ENCODE results near the gene BORCS6. TPM values are rescaled to one million over a fixed set of nuclear protein-coding genes. Genes with fewer than 3 reads are reported as not detected.

Gene BORCS6
- total RNA-seq, 1 experiment from 2014 or later = 7.4 TPM

DNA sequence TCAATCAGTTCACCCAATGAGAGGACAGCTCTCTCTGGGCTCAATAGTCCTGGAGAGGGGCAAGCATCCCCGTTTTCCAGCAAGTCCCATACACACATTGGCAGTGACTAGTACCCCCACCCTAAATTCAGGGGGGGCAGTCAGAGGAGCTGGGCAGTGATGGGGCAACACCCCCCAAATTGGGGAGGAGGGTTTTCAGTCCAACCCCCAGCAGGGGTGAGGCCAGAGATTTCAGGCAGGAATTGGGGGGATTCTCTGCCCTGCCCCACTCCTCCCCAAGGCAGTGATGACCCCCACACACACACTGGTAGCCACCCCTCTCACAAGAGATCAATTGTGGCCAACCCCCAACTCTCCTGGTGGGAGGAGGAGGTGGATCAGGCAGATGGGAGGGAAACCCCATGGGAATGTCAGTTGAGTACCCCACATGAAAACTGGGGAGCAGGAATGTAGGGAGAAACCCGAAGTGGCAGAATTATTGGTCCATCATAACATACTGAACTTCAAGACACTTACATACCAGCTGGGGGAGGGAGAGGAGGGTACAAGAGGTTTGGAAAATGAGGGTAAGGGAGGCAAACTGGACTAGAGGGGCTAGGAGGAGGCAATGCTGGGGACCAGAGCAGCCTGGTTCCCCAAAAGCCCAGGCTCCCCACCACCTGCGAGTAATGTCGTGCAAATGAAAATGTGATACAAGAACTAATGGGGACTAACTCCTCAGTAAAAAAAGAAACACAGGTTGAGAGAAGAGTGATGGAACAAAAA is 30.3 kb downstream of the BORCS6 start:
- Histone ChIP-seq H3K4me3 (no peak overlapping the region), H3K9me3 (replicated peaks) (no peaks in the 10 kb centered on the region), H3K27ac (no peak overlapping the region), H3K27me3 (replicated peaks) (no peaks in the 10 kb centered on the region), H3K4me1 (replicated peaks) (peaks cover 55% of the 10 kb centered on the region), H3K36me3 (peaks cover 40% of the 10 kb centered on the region)
- no peak for DNase-seq (ENCODE audit: low read depth in 1 of 2, low spot score in 2 of 2)

DNA sequence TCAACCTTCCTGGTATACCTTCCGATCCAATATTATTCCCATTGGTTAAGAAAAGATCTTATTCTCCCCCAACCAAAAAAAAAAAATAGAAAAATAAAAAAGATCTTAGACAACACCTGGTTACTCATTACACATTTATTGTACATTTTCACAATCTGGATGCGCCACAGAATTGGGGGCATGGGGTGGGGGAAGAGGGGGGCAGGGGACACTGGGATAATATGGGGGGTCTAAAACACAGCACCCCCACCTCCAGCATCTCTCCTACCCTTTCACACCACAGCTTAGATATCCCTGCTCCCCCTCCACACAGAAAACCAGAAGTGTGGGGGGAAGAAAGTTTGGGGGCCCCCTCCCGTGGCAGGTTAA is 31.0 kb downstream of the BORCS6 start:
- no peak for DNase-seq (ENCODE audit: low read depth in 1 of 2, low spot score in 2 of 2)
- Histone ChIP-seq H3K36me3 (peaks cover 40% of the 10 kb centered on the region), H3K27me3 (replicated peaks) (no peaks in the 10 kb centered on the region), H3K27ac (no peak overlapping the region), H3K4me3 (no peak overlapping the region), H3K9me3 (replicated peaks) (no peaks in the 10 kb centered on the region), H3K4me1 (replicated peaks) (peaks cover 55% of the 10 kb centered on the region)

DNA sequence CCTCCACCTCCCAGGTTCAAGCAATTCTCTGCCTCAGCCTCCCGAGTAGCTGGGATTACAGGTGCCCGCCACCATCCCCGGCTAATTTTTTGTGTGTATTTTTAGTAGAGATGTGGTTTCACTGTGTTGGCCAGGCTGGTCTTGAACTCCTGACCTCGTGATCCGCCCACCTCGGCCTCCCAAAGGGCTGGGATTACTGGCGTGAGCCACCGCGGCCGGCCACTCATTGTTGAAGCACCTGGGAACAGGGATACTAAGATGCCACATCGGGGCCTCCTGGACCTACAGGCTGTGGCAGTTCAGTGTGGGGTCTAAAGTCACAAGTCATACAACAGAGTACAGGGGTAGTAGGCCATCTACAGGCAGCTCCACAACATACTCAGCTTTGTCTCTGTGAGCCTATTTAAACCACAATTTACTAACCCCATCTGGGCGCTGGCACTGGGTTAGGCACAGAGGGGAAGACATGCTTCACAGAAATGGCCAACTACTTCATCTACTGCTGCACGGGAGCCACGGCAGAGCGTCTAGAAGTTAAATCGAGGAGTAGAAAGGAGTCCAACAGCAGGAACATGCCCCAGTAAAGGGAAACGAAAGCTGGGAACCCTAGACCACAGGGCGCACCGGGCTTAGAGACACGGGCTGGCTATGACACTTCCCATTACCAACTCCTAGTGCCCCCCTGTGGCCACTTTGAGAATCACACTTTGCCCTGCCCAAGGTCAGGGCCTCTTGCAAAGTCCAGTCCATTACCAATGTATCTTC is 31.5 kb downstream of the BORCS6 start:
- peaks cover 55% of the 10 kb centered on the region for H3K4me1 ChIP-seq (replicated peaks)
- no peak overlapping the region for H3K4me3 ChIP-seq
- no peaks in the 10 kb centered on the region for H3K27me3 ChIP-seq (replicated peaks)
- H3K27ac ChIP-seq = no peak overlapping the region
- DNase-seq (ENCODE audit: low read depth in 1 of 2, low spot score in 2 of 2) = peak; percentile 67 to 89
- no peaks in the 10 kb centered on the region for H3K9me3 ChIP-seq (replicated peaks)
- peaks cover 40% of the 10 kb centered on the region for H3K36me3 ChIP-seq

DNA sequence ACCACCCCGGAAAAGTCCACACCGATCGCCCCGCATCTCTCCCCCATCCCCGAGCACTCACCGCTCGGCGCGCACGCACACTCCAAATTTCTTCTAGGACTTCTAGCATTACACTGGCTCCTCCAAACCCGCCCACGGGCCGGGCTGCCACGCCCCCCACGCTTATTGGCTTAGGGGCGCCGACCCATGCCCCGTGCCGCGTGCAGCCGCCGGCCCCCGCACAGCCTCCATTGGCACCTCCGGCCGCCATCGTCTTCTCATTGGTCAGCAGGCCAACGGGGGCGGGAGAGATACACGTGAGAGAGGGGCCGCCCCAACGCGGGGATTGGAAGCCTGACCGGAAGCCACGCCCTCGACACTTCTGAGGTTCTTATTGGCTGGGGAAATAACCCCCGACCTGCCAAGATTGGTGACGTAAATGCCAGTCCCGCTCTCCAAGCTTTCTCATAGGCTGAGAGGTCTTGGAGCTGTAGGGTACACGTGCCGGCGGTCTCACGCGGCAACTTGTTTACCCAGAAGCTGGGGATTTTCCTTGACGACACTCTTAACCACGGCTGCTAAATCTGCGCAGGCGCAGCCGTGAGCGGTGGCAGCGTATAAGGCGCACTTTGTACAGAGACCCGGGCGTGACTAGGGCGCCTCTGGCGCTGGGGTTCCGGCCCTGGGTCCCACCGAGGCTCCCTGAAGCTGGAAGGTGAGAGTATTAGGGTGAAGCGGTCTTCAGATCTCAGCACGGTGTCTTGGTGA is 33.6 kb downstream of the BORCS6 start:
- peak overlapping the region; percentile 48 for H3K4me3 ChIP-seq
- H3K27ac ChIP-seq = peak overlapping the region; percentile 80
- H3K9me3 ChIP-seq (replicated peaks) = no peaks in the 10 kb centered on the region
- H3K27me3 ChIP-seq (replicated peaks) = no peaks in the 10 kb centered on the region
- DNase-seq (ENCODE audit: low read depth in 1 of 2, low spot score in 2 of 2) = peak; percentile 100
- H3K4me1 ChIP-seq (replicated peaks) = peaks cover 58% of the 10 kb centered on the region
- H3K36me3 ChIP-seq = peaks cover 33% of the 10 kb centered on the region

DNA sequence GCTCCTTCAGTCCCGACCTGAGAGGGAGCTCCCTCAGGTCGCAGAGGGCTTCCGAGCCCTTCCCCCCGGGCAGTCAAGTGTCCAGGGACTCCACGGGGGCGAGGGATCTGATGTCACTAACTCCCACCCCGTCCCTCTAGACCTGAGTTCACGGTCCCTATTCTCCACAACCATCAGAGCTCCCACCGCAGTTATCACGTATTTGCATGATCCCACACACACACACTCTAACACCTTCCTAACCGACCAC is 34.1 kb downstream of the BORCS6 start:
- H3K4me3 ChIP-seq = peak overlapping the region; percentile 48
- no peaks in the 10 kb centered on the region for H3K9me3 ChIP-seq (replicated peaks)
- H3K36me3 ChIP-seq = peaks cover 28% of the 10 kb centered on the region
- DNase-seq (ENCODE audit: low read depth in 1 of 2, low spot score in 2 of 2) = no peak
- peak overlapping the region; percentile 80 for H3K27ac ChIP-seq
- peaks cover 62% of the 10 kb centered on the region for H3K4me1 ChIP-seq (replicated peaks)
- no peaks in the 10 kb centered on the region for H3K27me3 ChIP-seq (replicated peaks)

DNA sequence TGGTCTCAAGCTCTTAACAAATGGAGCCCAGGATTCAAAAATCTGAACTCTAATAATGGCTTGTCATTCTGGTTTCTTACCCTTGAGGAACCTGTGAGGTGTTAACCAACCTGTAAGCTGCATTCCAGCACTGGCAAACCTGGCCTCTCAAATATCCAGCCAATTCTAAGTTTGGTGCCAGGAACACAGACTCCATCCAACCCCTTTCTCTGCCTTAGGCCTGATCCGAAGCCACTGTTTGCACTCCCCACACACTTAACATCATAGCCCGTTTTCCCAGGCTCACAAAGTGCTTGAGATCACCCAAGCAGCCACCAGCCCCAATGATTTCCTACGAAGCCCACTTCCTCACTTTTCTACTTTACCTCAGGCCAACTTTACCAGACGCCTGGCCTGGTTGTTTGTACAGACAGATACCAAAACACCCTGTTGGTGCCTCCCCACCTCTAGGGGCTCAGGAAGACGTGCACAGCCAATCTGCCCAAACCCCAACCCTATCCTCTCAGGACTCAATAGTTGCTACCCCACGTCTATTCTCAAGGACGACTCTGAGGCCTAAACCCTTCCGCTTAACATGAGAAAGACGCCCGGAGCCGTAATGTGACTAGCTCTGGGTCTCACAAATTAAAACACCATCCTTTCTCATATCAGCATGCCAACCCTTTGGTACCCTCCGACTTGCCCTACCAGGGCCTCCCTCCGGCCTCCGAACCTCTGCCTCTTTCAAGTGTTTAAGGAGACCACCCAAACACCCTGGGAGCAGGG is 34.6 kb downstream of the BORCS6 start:
- H3K4me3 ChIP-seq = peak overlapping the region; percentile 48
- peaks cover 66% of the 10 kb centered on the region for H3K4me1 ChIP-seq (replicated peaks)
- no peaks in the 10 kb centered on the region for H3K9me3 ChIP-seq (replicated peaks)
- H3K27ac ChIP-seq = peak overlapping the region; percentile 80
- peak in 1 of 2 experiments; percentile 6 for DNase-seq (ENCODE audit: low read depth in 1 of 2, low spot score in 2 of 2)
- no peaks in the 10 kb centered on the region for H3K27me3 ChIP-seq (replicated peaks)
- peaks cover 27% of the 10 kb centered on the region for H3K36me3 ChIP-seq

DNA sequence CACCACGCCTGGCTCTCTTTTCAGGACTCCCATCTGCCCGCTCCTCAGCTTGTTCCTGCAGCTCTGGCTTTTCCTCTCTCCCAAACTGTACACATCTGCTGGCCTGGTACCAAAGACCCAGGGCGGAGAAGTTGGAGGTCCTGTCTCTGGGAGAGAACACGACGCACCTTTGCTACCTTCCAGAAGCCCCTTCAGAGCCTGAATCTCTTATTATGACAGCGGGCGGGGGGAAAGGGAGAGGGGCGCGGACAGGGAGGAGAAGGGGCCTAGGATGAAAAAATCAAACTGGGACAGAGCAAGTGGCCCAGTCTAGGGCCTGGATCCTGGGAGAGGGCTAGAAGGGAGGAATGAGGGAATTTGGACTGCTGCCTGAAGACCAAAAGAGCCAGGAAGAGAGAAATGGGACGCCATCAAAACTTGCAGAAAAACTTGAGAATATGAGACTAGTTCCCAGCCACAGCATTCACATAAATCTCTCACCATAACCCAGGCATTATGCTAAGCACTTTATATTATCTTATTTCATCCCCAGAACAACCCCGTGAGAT is 35.3 kb downstream of the BORCS6 start:
- no peak for DNase-seq (ENCODE audit: low read depth in 1 of 2, low spot score in 2 of 2)
- H3K4me1 ChIP-seq (replicated peaks) = peaks cover 66% of the 10 kb centered on the region
- no peaks in the 10 kb centered on the region for H3K9me3 ChIP-seq (replicated peaks)
- H3K36me3 ChIP-seq = peaks cover 30% of the 10 kb centered on the region
- peak overlapping the region; percentile 98; the same call in 1 of the 2 replicates for H3K27ac ChIP-seq
- H3K4me3 ChIP-seq = no peak overlapping the region
- H3K27me3 ChIP-seq (replicated peaks) = no peaks in the 10 kb centered on the region

DNA sequence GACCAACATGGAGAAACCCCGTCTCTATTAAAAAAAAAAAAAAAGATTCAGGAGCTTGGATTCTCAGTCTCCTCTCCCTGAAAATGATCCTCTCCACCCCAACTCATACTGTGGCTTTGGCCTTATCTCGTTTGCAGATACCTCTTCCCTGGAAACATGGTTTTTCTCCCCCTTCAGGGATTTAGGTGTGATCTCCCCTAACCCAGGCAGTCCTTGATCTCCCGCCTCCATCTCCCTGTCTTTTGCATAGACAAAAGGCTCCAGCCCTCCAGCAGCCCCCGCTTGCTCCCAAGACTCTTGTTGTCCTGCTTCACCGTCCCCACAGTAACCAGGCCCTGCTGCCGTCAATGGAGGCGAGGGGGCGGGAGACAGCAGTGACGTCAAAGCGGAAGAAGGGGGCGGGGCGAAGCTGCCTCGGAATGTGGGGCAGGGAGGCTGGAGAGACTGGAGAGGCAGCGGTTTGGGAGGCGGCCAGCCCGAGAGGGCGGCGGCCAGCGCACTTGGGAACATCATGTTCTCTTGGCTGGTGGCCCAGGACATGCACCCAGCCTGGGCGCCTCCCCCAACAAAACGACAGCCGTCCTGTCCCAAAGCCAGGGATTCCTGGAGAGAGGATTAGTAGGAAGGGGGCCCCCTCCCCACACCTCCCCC is 35.9 kb downstream of the BORCS6 start:
- Histone ChIP-seq H3K9me3 (replicated peaks) (no peaks in the 10 kb centered on the region), H3K36me3 (peaks cover 31% of the 10 kb centered on the region), H3K27me3 (replicated peaks) (no peaks in the 10 kb centered on the region), H3K4me3 (peak overlapping the region; percentile 4; the same call in 1 of the 2 replicates), H3K27ac (peak overlapping the region; percentile 98), H3K4me1 (replicated peaks) (peaks cover 66% of the 10 kb centered on the region)
- DNase-seq (ENCODE audit: low read depth in 1 of 2, low spot score in 2 of 2) = peak; percentile 97 to 98

DNA sequence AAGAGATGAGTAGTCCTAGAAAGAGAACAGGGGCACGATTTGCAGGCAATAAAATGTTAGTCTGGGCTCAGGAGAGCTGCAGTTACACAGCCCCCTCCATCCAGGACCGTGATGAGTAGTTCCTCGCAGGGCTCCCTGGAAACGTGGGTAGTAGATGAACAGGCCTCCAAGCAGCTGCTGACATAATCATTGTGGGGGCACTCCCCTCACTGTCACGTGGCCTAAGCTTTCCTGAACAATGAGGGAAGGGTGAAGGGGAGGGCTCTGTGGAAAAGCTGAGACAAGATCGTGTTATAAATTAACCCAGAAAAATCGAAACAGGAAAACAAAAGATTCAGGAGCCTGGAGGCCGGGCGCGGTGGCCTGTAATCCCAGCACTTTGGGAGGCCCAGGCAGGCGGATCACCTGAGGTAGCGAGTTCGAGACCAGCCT is 36.4 kb downstream of the BORCS6 start:
- Histone ChIP-seq H3K27me3 (replicated peaks) (no peaks in the 10 kb centered on the region), H3K9me3 (replicated peaks) (no peaks in the 10 kb centered on the region), H3K4me1 (replicated peaks) (peaks cover 64% of the 10 kb centered on the region), H3K36me3 (peaks cover 34% of the 10 kb centered on the region), H3K27ac (peak overlapping the region; percentile 98), H3K4me3 (peak overlapping the region; percentile 4; the same call in 1 of the 2 replicates)
- DNase-seq (ENCODE audit: low read depth in 1 of 2, low spot score in 2 of 2) = peak; percentile 89

DNA sequence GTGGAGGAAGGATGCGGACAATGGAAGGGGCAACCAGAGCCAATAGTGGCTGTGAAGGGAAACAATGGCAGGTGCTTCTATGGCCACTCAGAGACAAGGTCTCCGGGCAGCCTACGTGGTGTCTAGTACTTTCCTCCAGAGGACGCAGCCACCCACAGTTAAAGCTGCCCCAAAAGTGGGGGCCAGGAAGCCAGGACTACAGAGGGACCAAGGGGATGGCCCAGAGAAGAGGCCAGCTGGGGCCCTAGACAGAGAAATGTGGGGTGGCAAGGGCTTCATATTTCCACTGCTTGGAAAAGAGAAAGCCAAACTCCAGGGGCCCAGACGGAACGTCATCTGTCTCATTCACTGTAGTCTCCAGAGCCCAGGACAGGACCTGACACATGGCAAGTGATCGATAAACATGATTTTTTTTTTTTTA is 36.9 kb downstream of the BORCS6 start:
- Histone ChIP-seq H3K4me3 (no peak overlapping the region), H3K9me3 (replicated peaks) (no peaks in the 10 kb centered on the region), H3K27me3 (replicated peaks) (no peaks in the 10 kb centered on the region), H3K27ac (peak overlapping the region; percentile 98), H3K4me1 (replicated peaks) (peaks cover 62% of the 10 kb centered on the region), H3K36me3 (peaks cover 34% of the 10 kb centered on the region)
- no peak for DNase-seq (ENCODE audit: low read depth in 1 of 2, low spot score in 2 of 2)

DNA sequence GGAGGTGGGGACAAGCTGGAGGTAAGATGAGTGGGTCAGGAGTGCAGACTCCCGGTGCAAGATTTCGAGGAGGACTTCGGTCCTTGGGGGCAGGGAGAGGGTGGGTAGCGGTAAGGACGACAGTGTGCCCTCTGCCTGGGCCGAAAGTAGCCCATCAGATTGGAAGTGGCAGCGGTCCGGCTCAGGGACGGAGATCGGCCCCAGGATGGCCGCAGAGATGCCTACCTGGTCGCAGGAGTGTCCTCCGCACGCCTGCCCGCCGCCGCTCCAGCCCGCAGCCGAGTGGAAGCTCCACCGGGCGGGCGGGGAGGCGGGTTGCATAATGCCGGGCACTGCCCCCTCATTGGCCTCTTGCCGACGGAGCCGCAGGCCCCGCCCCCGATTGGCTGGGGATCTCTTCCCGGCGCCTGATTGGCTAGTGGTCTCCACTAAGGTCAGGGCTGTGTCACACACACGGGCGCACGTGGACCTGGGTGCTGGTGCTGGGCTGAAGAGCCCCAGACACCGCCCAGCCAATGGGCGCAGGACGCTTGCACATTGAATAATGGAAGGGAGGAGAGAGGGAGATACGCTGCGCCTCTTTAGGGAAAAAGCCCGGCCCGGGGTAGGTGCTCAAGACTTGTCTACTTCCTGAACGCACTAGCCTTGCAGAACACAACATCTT is 37.7 kb downstream of the BORCS6 start, which contains the start of gene PER1:
Gene PER1, minus strand, starts transcription at position 293 of the 664 bp plus-strand sequence. CDS start 1,698 bp downstream, outside the sequence.
- peaks cover 39% of the 10 kb centered on the region for H3K36me3 ChIP-seq
- H3K9me3 ChIP-seq (replicated peaks) = no peaks in the 10 kb centered on the region
- H3K4me3 ChIP-seq = peak within 1 kb of the TSS; percentile 53
- peaks cover 62% of the 10 kb centered on the region for H3K4me1 ChIP-seq (replicated peaks)
- DNase-seq (ENCODE audit: low read depth in 1 of 2, low spot score in 2 of 2) = peak; percentile 89 to 93
- no peaks in the 10 kb centered on the region for H3K27me3 ChIP-seq (replicated peaks)
- peak within 1 kb of the TSS; percentile 98 for H3K27ac ChIP-seq

DNA sequence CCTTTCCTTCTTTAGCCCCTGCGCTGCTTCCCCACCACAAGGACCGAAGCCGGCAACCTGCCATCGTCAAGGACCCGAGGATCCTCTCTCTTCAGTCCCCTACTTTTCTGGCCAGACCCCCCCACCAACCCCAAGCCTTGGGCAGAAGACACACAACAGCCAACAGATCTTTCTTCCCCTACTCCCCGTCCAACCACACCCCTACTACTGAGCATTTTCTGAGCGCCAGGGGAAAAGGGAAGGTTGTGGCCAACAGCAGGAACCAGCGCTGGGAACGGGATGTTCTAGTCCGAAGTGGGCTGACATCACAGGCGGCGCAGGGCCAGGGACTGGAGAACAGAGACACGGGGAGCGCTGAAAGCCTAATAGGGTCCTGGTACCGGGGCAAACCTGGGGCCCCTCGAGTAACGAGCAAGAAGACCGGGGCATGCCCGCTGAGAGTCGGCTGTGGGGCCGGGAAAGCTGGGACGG is 38.3 kb downstream of the BORCS6 start:
- Histone ChIP-seq H3K9me3 (replicated peaks) (no peaks in the 10 kb centered on the region), H3K27me3 (replicated peaks) (no peaks in the 10 kb centered on the region), H3K36me3 (peaks cover 45% of the 10 kb centered on the region), H3K27ac (peak overlapping the region; percentile 61), H3K4me3 (peak overlapping the region; percentile 53), H3K4me1 (replicated peaks) (peaks cover 56% of the 10 kb centered on the region)
- DNase-seq (ENCODE audit: low read depth in 1 of 2, low spot score in 2 of 2) = peak in 1 of 2 experiments; percentile 61

Measured in SJSA1 (cell line).